ENCODE results near the gene TMEM179.

GRCh38 chr14:104560586-104560945 lies 44.0 kb downstream of the TMEM179 start:
- no peak for TF ChIP-seq CTCF (optimal IDR thresholded peaks at IDR 0.05 in 1 of 3, IDR thresholded peaks at IDR 0.05 in 1 of 3, conservative IDR thresholded peaks at IDR 0.05 in 1 of 3; ENCODE audit: extremely low read depth in 1 of 3, insufficient read depth in 2 of 3, low read length in 3 of 3)
- TF ChIP-seq EZH2 (IDR thresholded peaks at IDR 0.05; ENCODE audit: low read length): no peak
